Measurements from ENCODE around the gene STS.

STS gene

GRCh38 chrX:7147413-7147977 is at the start of gene STS:
STS (plus strand) TSS chrX:7147712; CDS start chrX:7253200, 105,488 bp downstream.
- DNase-seq (ENCODE audit: low spot score), result peak; percentile 31

GRCh38 chrX:7100022-7100421 is 47.5 kb upstream of the STS start:
- no peak for DNase-seq (ENCODE audit: low spot score)

DNA sequence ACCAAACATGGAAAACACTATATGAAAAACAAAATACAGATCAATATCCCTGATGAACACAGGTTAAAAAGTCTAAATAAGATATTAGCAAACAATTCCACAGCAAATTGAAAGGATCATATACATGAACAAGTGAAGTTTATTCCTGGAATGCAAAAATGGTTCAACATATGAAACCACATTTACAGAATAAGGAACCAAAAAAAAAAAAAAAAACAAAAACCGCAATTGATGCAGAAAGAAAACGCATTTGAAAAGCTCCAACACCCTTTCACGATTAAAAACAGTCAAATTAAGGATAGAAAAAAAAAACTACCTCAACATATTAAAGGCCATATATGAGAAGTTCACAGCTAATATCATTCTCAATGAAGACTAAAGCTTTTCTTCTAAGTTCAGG is 45.4 kb upstream of the STS start:
- DNase-seq (ENCODE audit: low spot score), result no peak

- DNase-seq (ENCODE audit: low spot score), result no peak
Observed at GRCh38 chrX:7106649-7107048, 40.9 kb upstream of the STS start.

DNA sequence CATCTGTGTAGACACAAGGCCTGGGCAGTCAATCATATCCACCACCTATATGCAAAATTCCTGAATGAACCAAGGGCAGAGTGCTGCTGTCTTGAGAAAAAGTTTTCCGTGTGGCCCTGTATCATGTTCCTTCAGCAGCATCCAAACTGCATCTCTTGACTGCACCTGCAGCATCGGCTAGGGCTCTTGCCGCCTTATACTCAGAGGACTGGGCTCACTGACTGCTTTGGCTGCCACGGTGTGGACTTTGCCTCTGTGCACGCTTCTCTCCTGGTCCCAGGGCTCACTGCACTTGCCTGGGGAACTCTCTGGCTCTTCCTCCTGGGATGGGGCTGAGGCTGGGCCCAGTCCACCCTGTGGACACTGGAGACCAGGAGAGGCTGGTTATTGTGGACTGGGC is 39.5 kb upstream of the STS start:
- DNase-seq (ENCODE audit: low spot score), result no peak

- peak; percentile 2 for DNase-seq (ENCODE audit: low spot score)
Observed at GRCh38 chrX:7109049-7109531, 38.4 kb upstream of the STS start.

DNA sequence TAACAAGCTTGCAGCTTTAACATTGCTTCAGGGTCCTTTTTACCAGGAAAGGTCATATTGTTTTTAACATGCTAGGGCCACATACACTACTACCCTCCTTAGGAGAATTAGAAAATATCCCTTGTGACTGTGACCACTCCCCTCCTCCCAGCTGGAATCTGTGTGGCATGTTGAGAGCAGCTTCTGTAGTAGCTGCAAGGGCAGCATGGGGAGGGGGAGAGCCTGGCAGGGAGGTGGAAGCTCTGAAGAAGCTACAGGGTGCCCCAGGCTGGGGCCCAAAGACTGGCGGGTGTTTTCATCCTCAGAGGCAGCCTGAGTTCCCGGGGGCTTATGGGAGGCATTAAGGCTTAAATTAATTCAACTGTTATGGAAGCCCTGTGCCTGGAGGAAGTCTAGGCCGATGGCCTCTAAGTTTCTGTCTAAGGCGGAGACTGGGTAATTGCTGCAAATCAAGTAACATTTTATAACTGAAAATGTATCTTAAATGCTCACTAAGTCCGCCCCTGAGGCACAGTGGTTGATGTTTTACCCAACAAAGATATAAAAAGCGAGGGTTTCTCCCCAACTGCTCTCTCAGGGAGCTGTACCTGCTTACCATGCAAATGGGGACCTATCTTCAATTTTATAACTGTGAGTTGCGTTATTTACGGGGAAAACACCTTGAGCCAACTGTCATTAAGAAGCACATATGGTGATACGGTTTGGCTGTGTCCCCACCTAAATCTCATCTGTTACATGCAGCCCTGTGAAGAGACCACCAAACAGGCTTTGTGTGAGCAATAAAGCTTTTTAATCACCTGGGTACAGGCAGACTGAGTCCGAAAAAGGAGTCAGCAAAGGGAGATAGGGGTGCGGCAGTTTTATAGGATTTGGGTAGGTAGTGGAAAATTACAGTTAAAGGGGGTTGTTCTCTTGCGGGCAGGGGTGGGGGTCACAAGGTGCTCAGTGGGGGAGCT is 37.4 kb upstream of the STS start:
- DNase-seq (ENCODE audit: low spot score), result no peak

GRCh38 chrX:7110821-7111276 is 36.7 kb upstream of the STS start:
- no peak for DNase-seq (ENCODE audit: low spot score)

DNA sequence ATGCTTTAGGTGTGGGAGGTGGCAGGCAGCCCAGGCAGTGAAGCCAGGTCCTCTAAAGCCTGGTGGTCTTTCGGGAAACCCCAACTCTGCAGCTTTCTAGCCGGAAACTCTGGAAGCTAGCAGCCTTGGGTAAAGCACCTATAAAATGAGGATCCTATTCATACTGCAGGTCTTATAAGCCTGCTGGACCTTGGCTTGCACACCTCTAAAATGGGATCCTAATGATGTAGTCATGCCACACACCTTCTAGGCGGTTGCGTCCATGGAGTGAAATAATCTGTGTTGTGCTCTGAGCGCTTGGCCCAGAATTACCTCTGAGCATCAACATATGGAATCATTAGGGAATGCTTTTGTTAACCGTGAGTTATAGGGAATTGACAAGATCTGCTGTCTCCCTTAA is 36.0 kb upstream of the STS start:
- DNase-seq (ENCODE audit: low spot score), result no peak

DNA sequence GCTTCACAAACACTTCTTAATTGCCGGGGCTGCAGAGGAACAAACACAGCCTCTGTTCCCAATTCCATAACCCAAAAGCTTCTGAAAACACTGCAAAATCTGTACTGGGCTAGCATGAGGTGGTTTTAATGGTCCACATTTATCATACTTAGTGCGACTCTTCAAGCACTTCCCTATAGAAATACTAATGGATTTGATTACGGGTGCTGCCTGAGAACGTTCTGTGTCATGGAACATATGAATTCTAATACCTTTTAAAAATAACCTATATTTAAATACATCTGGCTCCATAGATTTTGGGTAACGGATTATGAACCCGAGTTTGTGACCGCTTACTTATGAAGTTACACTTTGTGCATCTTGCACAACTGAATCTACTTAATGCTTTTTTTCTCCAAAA is 35.4 kb upstream of the STS start:
- DNase-seq (ENCODE audit: low spot score), result no peak

- no peak for DNase-seq (ENCODE audit: low spot score)
Observed at GRCh38 chrX:7115557-7115956, 32.0 kb upstream of the STS start.

DNA sequence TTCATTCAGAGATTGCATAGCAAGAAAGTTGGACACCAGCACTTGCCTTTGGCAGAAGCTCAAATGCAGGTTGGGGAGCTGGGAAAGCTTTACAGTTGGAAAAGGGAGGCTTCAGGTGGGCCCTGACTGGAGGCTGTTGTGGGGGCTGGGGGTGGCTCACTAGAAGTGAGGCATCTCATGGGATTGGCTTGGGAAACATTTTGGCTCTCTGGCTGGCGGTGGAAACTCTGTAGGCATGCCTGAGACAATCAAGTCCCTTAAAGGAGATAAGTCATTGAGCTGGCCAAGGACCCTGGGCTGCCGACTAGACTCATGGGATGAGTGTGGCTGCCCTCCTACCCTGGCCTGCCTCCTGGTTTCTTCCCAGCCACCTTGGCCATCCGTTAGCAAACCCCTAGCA is 31.4 kb upstream of the STS start:
- no peak for DNase-seq (ENCODE audit: low spot score)

GRCh38 chrX:7117587-7117986 is 29.9 kb upstream of the STS start:
- no peak for DNase-seq (ENCODE audit: low spot score)

- no peak for DNase-seq (ENCODE audit: low spot score)
Observed at GRCh38 chrX:7119950-7120877, 27.3 kb upstream of the STS start.

DNA sequence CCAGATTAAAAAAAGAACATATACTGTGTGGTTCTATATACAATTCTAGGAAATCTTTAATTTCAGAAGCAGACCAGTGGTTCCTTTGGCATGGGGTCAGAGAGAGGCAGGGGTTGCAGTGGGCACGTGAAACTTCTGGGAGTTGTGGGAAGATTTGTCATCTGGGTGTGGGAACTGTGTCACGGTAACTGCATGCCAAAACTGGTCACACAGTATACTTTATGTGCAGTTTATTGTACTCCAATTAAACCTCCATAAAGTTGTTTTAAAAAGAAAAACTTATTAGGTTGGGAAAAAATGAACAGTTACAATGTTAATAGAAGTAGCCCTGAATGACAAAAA is 26.7 kb upstream of the STS start:
- DNase-seq (ENCODE audit: low spot score), result no peak

DNA sequence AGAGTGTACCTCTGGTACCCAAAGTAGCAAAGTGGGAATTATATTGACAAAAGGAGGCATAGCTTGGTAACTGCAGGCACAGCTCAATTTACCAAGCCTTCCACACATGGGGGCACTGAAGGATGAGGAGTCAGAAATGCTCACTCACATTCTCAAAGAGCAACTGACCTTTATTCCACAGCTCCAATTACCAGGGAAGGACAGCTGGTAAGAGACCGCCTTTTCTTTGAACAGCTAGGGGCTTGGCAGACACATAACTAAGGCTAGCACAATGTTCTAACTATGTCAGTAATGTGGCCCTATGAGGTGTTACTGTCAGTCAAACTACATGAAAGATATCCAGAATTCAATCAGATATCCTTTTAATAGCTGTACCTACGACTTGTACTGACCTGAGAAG is 20.5 kb upstream of the STS start:
- DNase-seq (ENCODE audit: low spot score), result no peak

DNA sequence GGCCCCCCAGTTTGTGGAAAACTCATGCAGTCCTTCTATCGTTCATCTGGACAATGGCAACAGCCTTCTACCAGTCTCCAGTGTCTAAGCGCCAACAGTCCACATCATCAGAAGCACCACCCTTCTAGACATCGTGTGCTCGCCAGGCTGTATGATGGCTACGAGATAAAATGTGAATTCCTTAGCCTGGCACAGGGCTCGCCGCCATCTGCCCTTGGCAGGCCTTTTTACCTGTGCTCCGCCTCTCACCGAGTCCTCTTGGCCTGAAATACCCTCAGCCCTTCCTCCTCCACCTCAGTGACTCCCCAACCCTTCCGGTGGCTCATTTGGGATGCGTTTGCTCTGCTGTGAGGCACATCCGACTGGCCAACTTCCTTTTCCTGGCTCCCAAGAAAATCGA is 15.9 kb upstream of the STS start:
- DNase-seq (ENCODE audit: low spot score), result no peak

GRCh38 chrX:7132335-7133049 is 15.0 kb upstream of the STS start:
- DNase-seq (ENCODE audit: low spot score), result no peak

DNA sequence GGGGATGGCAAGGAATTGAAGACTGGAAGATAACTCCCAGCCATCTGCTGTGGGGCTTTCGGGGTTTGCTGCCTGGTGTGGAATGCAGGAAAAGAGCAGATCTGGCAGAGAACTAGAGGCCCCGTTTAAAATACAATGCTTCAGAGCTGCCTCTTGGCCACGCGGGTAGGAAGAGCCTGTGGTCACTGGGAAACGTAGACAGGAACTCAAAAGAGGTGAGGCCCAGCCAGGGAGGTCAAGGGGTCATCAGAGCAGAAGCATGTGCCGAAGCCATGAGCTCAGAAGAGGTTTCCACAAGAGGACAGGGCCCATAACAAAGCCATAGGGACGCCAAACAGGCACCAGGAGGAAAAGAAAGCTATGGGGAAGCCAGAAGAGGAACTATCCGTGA is 14.5 kb upstream of the STS start:
- no peak for DNase-seq (ENCODE audit: low spot score)

GRCh38 chrX:7134981-7135380 is 12.5 kb upstream of the STS start:
- no peak for DNase-seq (ENCODE audit: low spot score)

GRCh38 chrX:7139202-7140081 is 8.1 kb upstream of the STS start:
- DNase-seq (ENCODE audit: low spot score), result no peak

Measured in globus pallidus (tissue), 1 donor.